Testis (tissue), 3 donors: ENCODE data around the gene POLN. TPM values are rescaled to one million over a fixed set of nuclear protein-coding genes. Genes with fewer than 3 reads are reported as not detected.

ENCODE experiments used
- DNase-seq: peaks from one replicate; pipeline ENCODE4 v3.0.0-alpha.2; 2019
- H3K27ac ChIP-seq, 2 donors: fragments of 200-600 bp; sonication (generic); one replicate each; pipeline ENCODE4 v1.5.1; 2019
- H3K27me3 ChIP-seq: fragments of 200-600 bp; sonication (generic); one replicate; pipeline ENCODE4 v1.5.1; 2019
- H3K36me3 ChIP-seq: fragments of 200-600 bp; sonication (generic); one replicate; pipeline ENCODE4 v1.5.1; 2017; ENCODE audit warnings: low read depth; ENCODE audit errors: missing control alignments
- H3K4me1 ChIP-seq: fragments of 200-600 bp; sonication (generic); one replicate; pipeline ENCODE4 v1.5.1; 2019
- H3K4me3 ChIP-seq, 2 donors: fragments of 200-600 bp; sonication (generic); one replicate each; pipeline ENCODE4 v1.5.1; 2017 to 2019
- H3K9me3 ChIP-seq: fragments of 200-600 bp; sonication (generic); one replicate; pipeline ENCODE4 v1.5.1; 2017
- POLR2A ChIP-seq: fragments of 450-650 bp; IDR thresholded peaks from one replicate; pipeline ENCODE4 v1.6.1; 2017; ENCODE audit warnings: antibody characterized with exemption, mild to moderate bottlenecking, moderate library complexity
- WGBS, 2 donors: methylation state at CpG; one replicate each; pipeline ENCODE4 v1.1.5; 2018; 5-methylcytosine and 5-hydroxymethylcytosine counted together
- intact Hi-C: fragments of 100-400 bp; cut with DNase I; formaldehyde crosslinking; loops from one replicate; pipeline ENCODE4 v1.15.1; 2023; ENCODE audit warnings: low total_unique reads
- polyA plus RNA-seq: library from polyadenylated mRNA; stranded (reverse); fragments of 350-450 nt; fragmentation: Illumina TruSeq; extraction: RNeasy Lipid Tissue Mini Kit (QIAGEN cat#74804); gene quantifications from one replicate; pipeline ENCODE4 v1.2.3, GENCODE V29; 2014; ENCODE audit warnings: low read depth, low replicate concordance; ENCODE audit not compliant: insufficient read depth
- total RNA-seq, 2 donors: library from RNA; depleted of rRNA; stranded (reverse); fragments of >200 nt; gene quantifications; one replicate each; pipeline ENCODE4 v1.2.3, GENCODE V29; 2016
- TF ChIP-seq, protein P1 (sequence below), 3 experiments: fragments of 450-650 bp in 2 of 3; fragments of 200-600 bp in 1 of 3; sonication (generic) in 1 of 3; IDR thresholded peaks; one replicate each; pipeline ENCODE4 v1.5.1; 2016 to 2019; ENCODE audit warnings: antibody characterized with exemption in 3 of 3, mild to moderate bottlenecking in 2 of 3, moderate library complexity in 1 of 3

Gene POLN
- total and polyA plus RNA-seq, 3 donors from 2014 or later, result 12.2 to 23.7 (median 22.9) TPM

GRCh38 chr4:2083116-2083825 lies 158.7 kb downstream of the POLN start:
- DNase-seq, result peak; percentile 13
- H3K9me3 ChIP-seq, result no peaks in the 10 kb centered on the region
- intact Hi-C loops, result no loop called here

GRCh38 chr4:2082627-2083026 lies 159.3 kb downstream of the POLN start:
- Histone ChIP-seq H3K4me1 (no peaks in the 10 kb centered on the region), H3K36me3 (no peaks in the 10 kb centered on the region), H3K27me3 (no peaks in the 10 kb centered on the region), H3K9me3 (no peaks in the 10 kb centered on the region), H3K4me3 (no peak overlapping the region), H3K27ac (no peak overlapping the region)
- DNase-seq, result no peak
- intact Hi-C loops, result no loop called here
- TF ChIP-seq POLR2A, result no peak
- TF ChIP-seq, protein P1, sequence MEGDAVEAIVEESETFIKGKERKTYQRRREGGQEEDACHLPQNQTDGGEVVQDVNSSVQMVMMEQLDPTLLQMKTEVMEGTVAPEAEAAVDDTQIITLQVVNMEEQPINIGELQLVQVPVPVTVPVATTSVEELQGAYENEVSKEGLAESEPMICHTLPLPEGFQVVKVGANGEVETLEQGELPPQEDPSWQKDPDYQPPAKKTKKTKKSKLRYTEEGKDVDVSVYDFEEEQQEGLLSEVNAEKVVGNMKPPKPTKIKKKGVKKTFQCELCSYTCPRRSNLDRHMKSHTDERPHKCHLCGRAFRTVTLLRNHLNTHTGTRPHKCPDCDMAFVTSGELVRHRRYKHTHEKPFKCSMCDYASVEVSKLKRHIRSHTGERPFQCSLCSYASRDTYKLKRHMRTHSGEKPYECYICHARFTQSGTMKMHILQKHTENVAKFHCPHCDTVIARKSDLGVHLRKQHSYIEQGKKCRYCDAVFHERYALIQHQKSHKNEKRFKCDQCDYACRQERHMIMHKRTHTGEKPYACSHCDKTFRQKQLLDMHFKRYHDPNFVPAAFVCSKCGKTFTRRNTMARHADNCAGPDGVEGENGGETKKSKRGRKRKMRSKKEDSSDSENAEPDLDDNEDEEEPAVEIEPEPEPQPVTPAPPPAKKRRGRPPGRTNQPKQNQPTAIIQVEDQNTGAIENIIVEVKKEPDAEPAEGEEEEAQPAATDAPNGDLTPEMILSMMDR (IDR thresholded peaks at IDR 0.05), result no peak
- 94 to 95% methylated on average over 4 of the region's 4 CpGs for WGBS, 2 donors

More at GRCh38 chr4:2083116-2083825, 158.7 kb downstream of the POLN start:
- Histone ChIP-seq H3K27ac (no peak overlapping the region), H3K4me1 (no peaks in the 10 kb centered on the region), H3K4me3 (no peak overlapping the region), H3K27me3 (no peaks in the 10 kb centered on the region), H3K36me3 (no peaks in the 10 kb centered on the region)
- no peak for TF ChIP-seq POLR2A
- TF ChIP-seq, protein P1 (IDR thresholded peaks at IDR 0.05), result no peak
- 77 to 87% methylated on average over 14 to 15 of the region's 15 CpGs for WGBS, 2 donors

- no peaks in the 10 kb centered on the region for H3K36me3 ChIP-seq
- no peak overlapping the region for H3K27ac ChIP-seq
- DNase-seq, result no peak
- no peaks in the 10 kb centered on the region for H3K9me3 ChIP-seq
- no peaks in the 10 kb centered on the region for H3K4me1 ChIP-seq
- H3K27me3 ChIP-seq, result no peaks in the 10 kb centered on the region
- intact Hi-C loops, result no loop called here
- TF ChIP-seq POLR2A, result no peak
- TF ChIP-seq, protein P1 (IDR thresholded peaks at IDR 0.05), result no peak
- H3K4me3 ChIP-seq, result no peak overlapping the region
- 80 to 97% methylated on average over 1 to 3 of the region's 3 CpGs for WGBS, 2 donors
Measured at GRCh38 chr4:2082118-2082517, 159.8 kb downstream of the POLN start.

GRCh38 chr4:2081540-2081939 lies 160.4 kb downstream of the POLN start:
- intact Hi-C loops, result no loop called here
- H3K36me3 ChIP-seq, result no peaks in the 10 kb centered on the region
- no peaks in the 10 kb centered on the region for H3K27me3 ChIP-seq
- H3K4me1 ChIP-seq, result no peaks in the 10 kb centered on the region
- no peak for DNase-seq
- no peak overlapping the region for H3K27ac ChIP-seq
- WGBS, 2 donors, result 94 to 98% methylated on average over 10 of the region's 10 CpGs
- TF ChIP-seq, protein P1 (IDR thresholded peaks at IDR 0.05), result no peak
- no peak for TF ChIP-seq POLR2A
- no peaks in the 10 kb centered on the region for H3K9me3 ChIP-seq
- no peak overlapping the region for H3K4me3 ChIP-seq
